Panc1 (cell line): ENCODE measurements around the gene MIPOL1.

Source experiments
- SIN3A ChIP-seq: IDR thresholded peaks from 2 replicates; pipeline ENCODE4 v1.6.1; 2012; ENCODE audit warnings: low read depth, mild to moderate bottlenecking, low read length, moderate library complexity, borderline replicate concordance; ENCODE audit not compliant: insufficient read depth
- TF ChIP-seq, protein P1 (sequence below): fragments of 450-650 bp; IDR thresholded peaks from 2 replicates; pipeline ENCODE4 v1.5.1; 2017; ENCODE audit warnings: mild to moderate bottlenecking

GRCh38 chr14:37254411-37254947 lies 56.7 kb downstream of the MIPOL1 start:
- TF ChIP-seq, protein P1, sequence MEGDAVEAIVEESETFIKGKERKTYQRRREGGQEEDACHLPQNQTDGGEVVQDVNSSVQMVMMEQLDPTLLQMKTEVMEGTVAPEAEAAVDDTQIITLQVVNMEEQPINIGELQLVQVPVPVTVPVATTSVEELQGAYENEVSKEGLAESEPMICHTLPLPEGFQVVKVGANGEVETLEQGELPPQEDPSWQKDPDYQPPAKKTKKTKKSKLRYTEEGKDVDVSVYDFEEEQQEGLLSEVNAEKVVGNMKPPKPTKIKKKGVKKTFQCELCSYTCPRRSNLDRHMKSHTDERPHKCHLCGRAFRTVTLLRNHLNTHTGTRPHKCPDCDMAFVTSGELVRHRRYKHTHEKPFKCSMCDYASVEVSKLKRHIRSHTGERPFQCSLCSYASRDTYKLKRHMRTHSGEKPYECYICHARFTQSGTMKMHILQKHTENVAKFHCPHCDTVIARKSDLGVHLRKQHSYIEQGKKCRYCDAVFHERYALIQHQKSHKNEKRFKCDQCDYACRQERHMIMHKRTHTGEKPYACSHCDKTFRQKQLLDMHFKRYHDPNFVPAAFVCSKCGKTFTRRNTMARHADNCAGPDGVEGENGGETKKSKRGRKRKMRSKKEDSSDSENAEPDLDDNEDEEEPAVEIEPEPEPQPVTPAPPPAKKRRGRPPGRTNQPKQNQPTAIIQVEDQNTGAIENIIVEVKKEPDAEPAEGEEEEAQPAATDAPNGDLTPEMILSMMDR, result no peak
- no peak for TF ChIP-seq SIN3A
